ENCODE data around the gene SOCS6. TPM values are rescaled to one million over a fixed set of nuclear protein-coding genes. Genes with fewer than 3 reads are reported as not detected.
"Not testable (repeated sequence)": the region's sequence is repeated elsewhere in the genome, so short reads cannot be mapped to it uniquely, and the experiment has no call there.

SOCS6 gene
- total RNA-seq, 1 experiment from 2014 or later, result 16.9 TPM

DNA sequence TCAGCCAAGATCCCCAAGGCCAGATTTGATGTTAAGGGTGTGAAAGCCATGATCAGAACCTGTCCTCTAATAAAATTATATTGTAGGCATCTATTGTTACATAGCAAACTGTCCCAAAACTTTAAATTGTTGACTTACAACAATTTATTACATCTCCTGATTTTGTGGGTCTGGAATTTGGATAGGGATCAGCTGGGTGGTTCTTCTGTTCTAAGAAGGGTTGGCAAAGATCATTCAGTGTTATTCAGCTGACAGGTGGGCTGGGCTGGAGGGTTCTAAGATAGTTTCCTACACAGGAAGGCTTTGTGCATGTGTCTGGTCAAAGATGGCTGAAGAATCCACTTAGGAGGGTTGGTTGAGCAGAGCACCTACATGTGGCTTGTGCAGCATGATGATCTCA, 50.0 kb downstream of the SOCS6 start:
- intact Hi-C loops (cut with micrococcal nuclease), result no loop called here
- no peak overlapping the region for H3K27ac Mint-ChIP-seq (ENCODE audit: low read depth, unreplicated experiment)
- ChIA-PET POLR2A (no interaction called here), CTCF (interaction anchor here (0.9 kb wide), 1 partner anchor 19 kb away, joined by 3 read pairs; no protein-coding TSS in a partner anchor)
- TF ChIP-seq, protein P1, sequence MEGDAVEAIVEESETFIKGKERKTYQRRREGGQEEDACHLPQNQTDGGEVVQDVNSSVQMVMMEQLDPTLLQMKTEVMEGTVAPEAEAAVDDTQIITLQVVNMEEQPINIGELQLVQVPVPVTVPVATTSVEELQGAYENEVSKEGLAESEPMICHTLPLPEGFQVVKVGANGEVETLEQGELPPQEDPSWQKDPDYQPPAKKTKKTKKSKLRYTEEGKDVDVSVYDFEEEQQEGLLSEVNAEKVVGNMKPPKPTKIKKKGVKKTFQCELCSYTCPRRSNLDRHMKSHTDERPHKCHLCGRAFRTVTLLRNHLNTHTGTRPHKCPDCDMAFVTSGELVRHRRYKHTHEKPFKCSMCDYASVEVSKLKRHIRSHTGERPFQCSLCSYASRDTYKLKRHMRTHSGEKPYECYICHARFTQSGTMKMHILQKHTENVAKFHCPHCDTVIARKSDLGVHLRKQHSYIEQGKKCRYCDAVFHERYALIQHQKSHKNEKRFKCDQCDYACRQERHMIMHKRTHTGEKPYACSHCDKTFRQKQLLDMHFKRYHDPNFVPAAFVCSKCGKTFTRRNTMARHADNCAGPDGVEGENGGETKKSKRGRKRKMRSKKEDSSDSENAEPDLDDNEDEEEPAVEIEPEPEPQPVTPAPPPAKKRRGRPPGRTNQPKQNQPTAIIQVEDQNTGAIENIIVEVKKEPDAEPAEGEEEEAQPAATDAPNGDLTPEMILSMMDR (IDR thresholded peaks at IDR 0.05; ENCODE audit: unreplicated experiment), result no peak
- no peak overlapping the region for H3K4me3 Mint-ChIP-seq (ENCODE audit: unreplicated experiment)
- peaks cover 17% of the 10 kb centered on the region for H3K4me1 Mint-ChIP-seq (ENCODE audit: insufficient read depth, unreplicated experiment)
- no TSS peak for BruUV-seq (replicated peaks)
- peaks cover 20% of the 10 kb centered on the region for H3K36me3 Mint-ChIP-seq (ENCODE audit: insufficient read depth, unreplicated experiment)
- no peak for DNase-seq (ENCODE audit: unreplicated experiment)
- H3K27me3 Mint-ChIP-seq (ENCODE audit: insufficient read depth, unreplicated experiment), result no peaks in the 10 kb centered on the region
- H3K9me3 Mint-ChIP-seq (ENCODE audit: unreplicated experiment), result no peaks in the 10 kb centered on the region

DNA sequence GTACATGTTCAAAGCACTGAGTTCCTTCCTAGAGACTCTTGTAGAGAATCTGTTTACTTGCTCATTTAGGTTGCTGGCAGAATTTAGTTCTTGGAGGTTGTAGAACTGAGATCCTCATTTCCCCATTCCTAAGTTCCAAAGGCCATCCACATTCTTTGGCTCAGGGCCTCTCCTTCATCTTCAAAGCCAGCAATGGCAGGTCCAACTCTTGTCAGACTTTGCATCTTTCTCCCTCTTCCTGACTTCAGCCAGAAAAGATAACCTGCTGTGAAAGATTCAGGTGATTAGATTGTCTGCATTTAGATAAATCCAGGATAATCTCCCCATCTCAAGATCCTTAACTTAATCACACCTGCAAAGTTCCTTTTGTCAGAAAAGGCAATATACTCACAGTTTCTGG, 51.1 kb downstream of the SOCS6 start:
- H3K27ac Mint-ChIP-seq (ENCODE audit: low read depth, unreplicated experiment), result no peak overlapping the region
- ChIA-PET POLR2A (interaction anchor here (0.6 to 1.0 kb wide), 2 partner anchors 10 to 81 kb away, joined by 3 to 4 read pairs; no protein-coding TSS in a partner anchor), CTCF (no interaction called here)
- TF ChIP-seq, protein P1 (IDR thresholded peaks at IDR 0.05; ENCODE audit: unreplicated experiment), result no peak
- no peak for DNase-seq (ENCODE audit: unreplicated experiment)
- peaks cover 20% of the 10 kb centered on the region for H3K36me3 Mint-ChIP-seq (ENCODE audit: insufficient read depth, unreplicated experiment)
- no TSS peak for BruUV-seq (replicated peaks)
- intact Hi-C loops (cut with micrococcal nuclease), result no loop called here
- no peaks in the 10 kb centered on the region for H3K27me3 Mint-ChIP-seq (ENCODE audit: insufficient read depth, unreplicated experiment)
- peaks cover 17% of the 10 kb centered on the region for H3K4me1 Mint-ChIP-seq (ENCODE audit: insufficient read depth, unreplicated experiment)
- H3K4me3 Mint-ChIP-seq (ENCODE audit: unreplicated experiment), result no peak overlapping the region
- no peaks in the 10 kb centered on the region for H3K9me3 Mint-ChIP-seq (ENCODE audit: unreplicated experiment)

DNA sequence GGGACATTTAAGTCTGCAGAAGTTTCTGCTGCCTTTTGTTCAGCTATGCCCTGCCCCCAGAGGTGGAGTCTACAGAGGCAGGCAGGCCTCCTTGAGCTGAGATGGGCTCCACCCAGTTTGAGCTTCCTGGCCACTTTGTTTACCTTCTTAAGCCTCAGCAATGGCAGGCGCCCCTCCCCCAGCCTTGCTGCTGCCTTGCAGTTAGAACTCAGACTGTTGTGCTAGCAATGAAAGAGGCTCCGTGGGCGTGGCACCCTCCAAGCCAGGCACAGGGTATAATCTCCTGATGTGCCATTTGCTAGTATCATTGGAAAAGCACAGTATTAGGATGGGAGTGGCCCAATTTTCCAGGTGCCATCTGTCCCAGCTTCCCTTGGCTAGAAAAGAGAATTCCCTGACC, 59.6 kb downstream of the SOCS6 start:
- DNase-seq (ENCODE audit: unreplicated experiment); BruUV-seq (replicated peaks); H3K4me3 Mint-ChIP-seq (ENCODE audit: unreplicated experiment); H3K9me3 Mint-ChIP-seq (ENCODE audit: unreplicated experiment); intact Hi-C loops (cut with micrococcal nuclease); H3K4me1 Mint-ChIP-seq (ENCODE audit: insufficient read depth, unreplicated experiment); POLR2A ChIA-PET; CTCF ChIA-PET; H3K27ac Mint-ChIP-seq (ENCODE audit: low read depth, unreplicated experiment); H3K27me3 Mint-ChIP-seq (ENCODE audit: insufficient read depth, unreplicated experiment): not testable (repeated sequence)
- peaks cover 17% of the 10 kb centered on the region for H3K36me3 Mint-ChIP-seq (ENCODE audit: insufficient read depth, unreplicated experiment)

DNA sequence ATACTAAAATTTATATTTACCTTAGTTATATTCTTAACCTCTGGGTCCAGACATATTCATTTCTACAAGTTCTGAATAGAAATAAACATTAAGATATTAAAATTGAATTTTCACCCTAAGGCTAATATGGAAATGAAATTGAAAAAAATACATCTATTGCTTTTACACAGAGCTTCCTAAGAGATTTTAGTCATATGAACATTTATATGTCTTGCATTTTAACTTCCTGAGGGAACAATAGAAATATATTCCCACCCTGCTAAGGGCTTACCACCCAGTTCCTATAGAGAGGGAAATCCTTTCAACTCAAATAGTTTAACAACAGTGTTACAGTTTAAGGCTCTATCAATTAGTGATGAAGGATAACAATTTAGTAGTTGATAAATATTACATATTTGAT, 60.5 kb downstream of the SOCS6 start:
- ChIA-PET POLR2A (interaction anchor here (1.3 to 1.5 kb wide), 2 partner anchors 9 to 10 kb away, joined by 4 to 6 read pairs; no protein-coding TSS in a partner anchor), CTCF (interaction anchor here (0.7 kb wide), 1 partner anchor 86 kb away, joined by 3 read pairs; no protein-coding TSS in a partner anchor)
- Mint-ChIP-seq H3K27ac (ENCODE audit: low read depth, unreplicated experiment) (no peak overlapping the region), H3K9me3 (ENCODE audit: unreplicated experiment) (no peaks in the 10 kb centered on the region), H3K4me3 (ENCODE audit: unreplicated experiment) (no peak overlapping the region), H3K36me3 (ENCODE audit: insufficient read depth, unreplicated experiment) (peaks cover 23% of the 10 kb centered on the region), H3K27me3 (ENCODE audit: insufficient read depth, unreplicated experiment) (no peaks in the 10 kb centered on the region), H3K4me1 (ENCODE audit: insufficient read depth, unreplicated experiment) (no peaks in the 10 kb centered on the region)
- no TSS peak for BruUV-seq (replicated peaks)
- TF ChIP-seq, protein P1 (IDR thresholded peaks at IDR 0.05; ENCODE audit: unreplicated experiment), result no peak
- DNase-seq (ENCODE audit: unreplicated experiment), result no peak
- intact Hi-C loops (cut with micrococcal nuclease), result no loop called here

DNA sequence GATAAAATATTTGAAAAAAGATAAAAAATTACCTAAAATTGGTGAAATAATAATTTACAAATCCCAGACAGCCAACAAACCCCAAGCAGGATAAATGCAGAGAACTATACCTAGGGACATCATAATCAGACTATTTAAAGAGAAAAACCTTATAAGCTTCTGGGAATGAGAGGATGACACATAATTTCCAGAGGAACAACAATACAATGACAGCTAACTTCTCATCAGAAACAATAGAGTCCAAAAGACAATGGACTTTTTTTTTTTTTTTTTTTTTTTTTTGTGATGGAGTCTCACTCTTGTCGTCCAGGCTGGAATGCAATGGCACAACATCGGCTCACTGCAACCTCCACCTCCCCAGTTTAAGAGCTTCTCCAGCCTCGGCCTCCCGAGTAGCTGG, 65.2 kb downstream of the SOCS6 start:
- no peaks in the 10 kb centered on the region for H3K27me3 Mint-ChIP-seq (ENCODE audit: insufficient read depth, unreplicated experiment)
- ChIA-PET POLR2A (interaction anchor here (1.4 kb wide), 1 partner anchor 68 kb away, joined by 4 read pairs; no protein-coding TSS in a partner anchor), CTCF (interaction anchor here (0.6 to 3.4 kb wide), 5 partner anchors 20 to 93 kb away, joined by 3 to 24 read pairs (median 3); no protein-coding TSS in a partner anchor)
- TF ChIP-seq, protein P1 (IDR thresholded peaks at IDR 0.05; ENCODE audit: unreplicated experiment), result no peak
- no peak overlapping the region for H3K4me3 Mint-ChIP-seq (ENCODE audit: unreplicated experiment)
- intact Hi-C loops (cut with micrococcal nuclease), result no loop called here
- H3K36me3 Mint-ChIP-seq (ENCODE audit: insufficient read depth, unreplicated experiment), result peaks cover 6% of the 10 kb centered on the region
- peaks cover 5% of the 10 kb centered on the region for H3K9me3 Mint-ChIP-seq (ENCODE audit: unreplicated experiment)
- DNase-seq (ENCODE audit: unreplicated experiment), result no peak
- no peak overlapping the region for H3K27ac Mint-ChIP-seq (ENCODE audit: low read depth, unreplicated experiment)
- H3K4me1 Mint-ChIP-seq (ENCODE audit: insufficient read depth, unreplicated experiment), result peaks cover 8% of the 10 kb centered on the region
- BruUV-seq (replicated peaks), result no TSS peak
